ENCODE data around the gene FYCO1.

Gene FYCO1

GRCh38 chr3:46019707-46020106 lies 24.1 kb upstream of the FYCO1 start:
- Histone ChIP-seq H3K27me3 (replicated peaks; ENCODE audit: control insufficient read depth, insufficient read depth, low read length) (no peaks in the 10 kb centered on the region), H3K4me3 (replicated peaks; ENCODE audit: low read depth, low read length) (no peak overlapping the region), H3K36me3 (ENCODE audit: control insufficient read depth, insufficient read depth, low read length) (no peaks in the 10 kb centered on the region)
- TF ChIP-seq, protein P1, sequence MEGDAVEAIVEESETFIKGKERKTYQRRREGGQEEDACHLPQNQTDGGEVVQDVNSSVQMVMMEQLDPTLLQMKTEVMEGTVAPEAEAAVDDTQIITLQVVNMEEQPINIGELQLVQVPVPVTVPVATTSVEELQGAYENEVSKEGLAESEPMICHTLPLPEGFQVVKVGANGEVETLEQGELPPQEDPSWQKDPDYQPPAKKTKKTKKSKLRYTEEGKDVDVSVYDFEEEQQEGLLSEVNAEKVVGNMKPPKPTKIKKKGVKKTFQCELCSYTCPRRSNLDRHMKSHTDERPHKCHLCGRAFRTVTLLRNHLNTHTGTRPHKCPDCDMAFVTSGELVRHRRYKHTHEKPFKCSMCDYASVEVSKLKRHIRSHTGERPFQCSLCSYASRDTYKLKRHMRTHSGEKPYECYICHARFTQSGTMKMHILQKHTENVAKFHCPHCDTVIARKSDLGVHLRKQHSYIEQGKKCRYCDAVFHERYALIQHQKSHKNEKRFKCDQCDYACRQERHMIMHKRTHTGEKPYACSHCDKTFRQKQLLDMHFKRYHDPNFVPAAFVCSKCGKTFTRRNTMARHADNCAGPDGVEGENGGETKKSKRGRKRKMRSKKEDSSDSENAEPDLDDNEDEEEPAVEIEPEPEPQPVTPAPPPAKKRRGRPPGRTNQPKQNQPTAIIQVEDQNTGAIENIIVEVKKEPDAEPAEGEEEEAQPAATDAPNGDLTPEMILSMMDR (IDR thresholded peaks at IDR 0.05; ENCODE audit: insufficient read depth, low read length, poor library complexity, severe bottlenecking): no peak
- no peak for DNase-seq (ENCODE audit: extremely low read depth, insufficient read length)

DNA sequence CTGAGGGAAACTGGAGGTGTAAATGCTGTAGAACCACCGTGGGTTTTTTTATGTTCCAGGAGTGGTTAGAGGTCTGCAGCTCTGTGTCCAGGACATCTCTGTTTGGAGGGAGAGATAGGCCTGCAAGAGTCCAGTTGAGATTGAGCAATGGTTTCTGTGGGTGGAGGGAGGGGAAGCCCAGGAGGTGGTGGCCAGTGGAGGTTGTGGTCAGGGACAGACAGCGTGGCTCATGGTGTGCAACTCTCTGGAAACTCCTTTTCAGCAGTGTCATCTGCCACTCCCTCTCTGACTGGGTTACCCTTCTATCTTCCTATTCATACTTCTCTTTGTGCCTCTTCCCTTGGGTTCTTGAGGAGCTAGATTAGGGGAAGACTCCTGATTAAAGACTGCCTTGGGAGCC lies 22.1 kb upstream of the FYCO1 start:
- H3K4me3 ChIP-seq (replicated peaks; ENCODE audit: low read depth, low read length): no peak overlapping the region

GRCh38 chr3:46013316-46014094 lies 17.9 kb upstream of the FYCO1 start:
- TF ChIP-seq, protein P1 (IDR thresholded peaks at IDR 0.05; ENCODE audit: insufficient read depth, low read length, poor library complexity, severe bottlenecking): no peak
- no peak for DNase-seq (ENCODE audit: extremely low read depth, insufficient read length)
- no peaks in the 10 kb centered on the region for H3K36me3 ChIP-seq (ENCODE audit: control insufficient read depth, insufficient read depth, low read length)
- H3K27me3 ChIP-seq (replicated peaks; ENCODE audit: control insufficient read depth, insufficient read depth, low read length): no peaks in the 10 kb centered on the region; the same call in 1 of the 2 replicates
- no peak overlapping the region for H3K4me3 ChIP-seq (replicated peaks; ENCODE audit: low read depth, low read length)

More for the DNA sequence above, 22.1 kb upstream of the FYCO1 start:
- TF ChIP-seq, protein P1 (IDR thresholded peaks at IDR 0.05; ENCODE audit: insufficient read depth, low read length, poor library complexity, severe bottlenecking): no peak
- DNase-seq (ENCODE audit: extremely low read depth, insufficient read length): no peak
- Histone ChIP-seq H3K36me3 (ENCODE audit: control insufficient read depth, insufficient read depth, low read length) (no peaks in the 10 kb centered on the region), H3K27me3 (replicated peaks; ENCODE audit: control insufficient read depth, insufficient read depth, low read length) (no peaks in the 10 kb centered on the region; the same call in 1 of the 2 replicates)

DNA sequence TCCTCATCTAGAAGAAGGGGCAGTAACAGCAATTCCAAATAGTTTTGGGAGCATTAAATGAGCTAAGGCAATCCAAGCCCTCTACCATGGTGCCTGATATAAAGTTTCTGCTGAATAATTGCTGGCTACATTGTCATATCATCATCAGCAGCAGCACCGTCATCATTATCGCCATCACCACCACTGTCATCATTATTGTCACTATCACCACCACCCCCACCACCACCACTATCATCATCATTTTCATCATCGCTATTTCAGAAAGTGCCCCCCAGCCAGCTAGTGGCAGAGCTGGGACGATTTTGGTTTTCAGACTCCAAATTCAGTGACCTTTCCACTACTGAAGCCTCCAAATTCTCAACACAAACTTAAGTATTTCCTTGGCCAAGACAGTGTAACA lies 16.6 kb upstream of the FYCO1 start:
- TF ChIP-seq, protein P1 (IDR thresholded peaks at IDR 0.05; ENCODE audit: insufficient read depth, low read length, poor library complexity, severe bottlenecking): no peak
- H3K27me3 ChIP-seq (replicated peaks; ENCODE audit: control insufficient read depth, insufficient read depth, low read length): no peaks in the 10 kb centered on the region; the same call in 1 of the 2 replicates
- H3K36me3 ChIP-seq (ENCODE audit: control insufficient read depth, insufficient read depth, low read length): no peaks in the 10 kb centered on the region
- DNase-seq (ENCODE audit: extremely low read depth, insufficient read length): no peak
- no peak overlapping the region for H3K4me3 ChIP-seq (replicated peaks; ENCODE audit: low read depth, low read length)

DNA sequence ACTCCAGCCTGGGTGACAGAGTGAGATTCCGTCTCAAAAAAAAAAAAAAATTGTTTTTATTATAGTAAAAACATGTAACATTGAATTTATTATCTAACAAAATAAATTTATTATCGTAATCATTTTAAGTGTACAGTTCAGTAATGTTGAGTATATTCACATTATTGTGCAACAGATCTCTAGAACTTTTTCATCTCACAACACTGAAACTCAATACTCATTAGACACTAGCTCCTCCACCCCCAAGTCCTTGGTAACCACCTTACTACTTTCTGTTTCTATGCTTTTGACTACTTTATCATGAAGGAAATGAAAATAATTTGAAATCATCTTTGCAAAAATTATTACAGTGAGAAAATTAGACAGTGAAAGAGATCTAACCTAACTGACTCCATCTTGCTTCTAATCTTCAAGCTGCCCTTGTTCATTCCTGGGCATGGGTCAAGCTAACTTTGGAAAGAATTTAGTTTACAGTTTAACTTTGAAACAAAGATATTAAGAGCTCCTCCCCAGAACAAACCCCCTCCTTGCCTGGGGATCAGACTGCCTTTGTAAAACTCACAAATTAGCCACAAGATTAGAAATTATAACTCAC lies 15.0 kb upstream of the FYCO1 start:
- no peak overlapping the region for H3K4me3 ChIP-seq (replicated peaks; ENCODE audit: low read depth, low read length)
- DNase-seq (ENCODE audit: extremely low read depth, insufficient read length): no peak
- H3K36me3 ChIP-seq (ENCODE audit: control insufficient read depth, insufficient read depth, low read length): no peaks in the 10 kb centered on the region
- no peaks in the 10 kb centered on the region; the same call in 1 of the 2 replicates for H3K27me3 ChIP-seq (replicated peaks; ENCODE audit: control insufficient read depth, insufficient read depth, low read length)
- TF ChIP-seq, protein P1 (IDR thresholded peaks at IDR 0.05; ENCODE audit: insufficient read depth, low read length, poor library complexity, severe bottlenecking): no peak
